IMR-90 (cell line): ENCODE measurements around the gene ATXN10. TPM values are rescaled to one million over a fixed set of nuclear protein-coding genes. Genes with fewer than 3 reads are reported as not detected.
A peak's percentile ranks its signal among the peaks of the same experiment; 100 is the strongest.

Experiments used
- ATAC-seq: fragments of 200-7000 bp; cut with Tn5 transposase; 2 replicates; pipeline ENCODE4 v1.9.1; 2020; ENCODE audit warnings: low read depth, mild to moderate bottlenecking, moderate library complexity
- BruUV-seq: library from RNA; stranded (reverse); fragments of 400-500 nt; replicated peaks from 2 replicates; lab custom pipeline; 2021; lab: Mats Ljungman, UMichigan
- CTCF ChIA-PET: fragments of 300-600 bp; formaldehyde crosslinking; extraction: SDS; loops from one replicate; lab custom pipeline; 2021; ENCODE audit warnings: antibody characterized with exemption; lab: Yijun Ruan, JAX
- POLR2A ChIA-PET: fragments of 300-600 bp; sonication (Branson Sonifier 250); formaldehyde crosslinking; loops from one replicate; lab custom pipeline; 2022; ENCODE audit warnings: antibody characterized with exemption; ENCODE audit not compliant: unreplicated experiment; lab: Charles Lee
- DNase-seq: peaks from one replicate; pipeline ENCODE4 v3.0.0; 2013
- H2AFZ ChIP-seq: replicated peaks from 2 replicates; pipeline ENCODE3; 2013; ENCODE audit warnings: low read length, mild to moderate bottlenecking; ENCODE audit not compliant: poor library complexity
- H2AK5ac ChIP-seq: 2 replicates; pipeline ENCODE4 v1.6.1; 2013; ENCODE audit warnings: low read depth, low read length, inconsistent platforms
- H2AK9ac ChIP-seq: replicated peaks from 2 replicates; pipeline ENCODE3; 2013; ENCODE audit warnings: mild to moderate bottlenecking, low read depth, low read length, moderate library complexity; ENCODE audit not compliant: poor library complexity
- H2BK120ac ChIP-seq: 2 replicates; pipeline ENCODE4 v1.6.1; 2013; ENCODE audit warnings: low read depth, low read length, inconsistent platforms
- H2BK15ac ChIP-seq: 3 replicates; pipeline ENCODE4 v1.6.1; 2013; ENCODE audit warnings: low read depth, low read length, inconsistent platforms
- H2BK20ac ChIP-seq: 2 replicates; pipeline ENCODE4 v1.6.1; 2013; ENCODE audit warnings: low read depth, mild to moderate bottlenecking, inconsistent platforms, low read length, moderate library complexity
- H2BK5ac ChIP-seq: 2 replicates; pipeline ENCODE4 v1.6.1; 2013; ENCODE audit warnings: mild to moderate bottlenecking, low read depth, low read length, inconsistent platforms; ENCODE audit not compliant: poor library complexity, severe bottlenecking
- H3K14ac ChIP-seq: replicated peaks from 2 replicates; pipeline ENCODE4 v1.6.1; 2013; ENCODE audit warnings: low read depth, low read length, inconsistent platforms
- H3K18ac ChIP-seq: 2 replicates; pipeline ENCODE4 v1.6.1; 2013; ENCODE audit warnings: low read depth, low read length, control low read depth
- H3K23ac ChIP-seq: 2 replicates; pipeline ENCODE4 v1.6.1; 2013; ENCODE audit warnings: low read depth, low read length, inconsistent platforms
- H3K27ac ChIP-seq: 2 replicates; pipeline ENCODE4 v1.5.1; 2013; ENCODE audit warnings: mild to moderate bottlenecking, control low read depth, low read length; ENCODE audit not compliant: insufficient read depth
- H3K27me3 ChIP-seq: 2 replicates; pipeline ENCODE4 v1.6.1; 2013; ENCODE audit warnings: low read length; ENCODE audit not compliant: control insufficient read depth, insufficient read depth
- H3K36me3 ChIP-seq: 2 replicates; pipeline ENCODE4 v1.6.1; 2013; ENCODE audit warnings: low read length, mixed read lengths; ENCODE audit not compliant: control insufficient read depth, insufficient read depth
- H3K4ac ChIP-seq: 2 replicates; pipeline ENCODE4 v1.6.1; 2013; ENCODE audit warnings: low read depth, low read length, inconsistent platforms
- H3K4me1 ChIP-seq: 2 replicates; pipeline ENCODE4 v1.6.1; 2013; ENCODE audit warnings: low read length, mixed read lengths; ENCODE audit not compliant: control insufficient read depth, insufficient read depth
- H3K4me2 ChIP-seq: 2 replicates; pipeline ENCODE4 v1.6.1; 2013; ENCODE audit warnings: low read depth, mild to moderate bottlenecking, control low read depth, low read length, moderate library complexity
- H3K4me3 ChIP-seq: 2 replicates; pipeline ENCODE4 v1.5.1; 2013; ENCODE audit warnings: low read depth, mild to moderate bottlenecking, control low read depth, low read length, moderate library complexity; ENCODE audit not compliant: insufficient read depth
- H3K56ac ChIP-seq: 2 replicates; pipeline ENCODE4 v1.6.1; 2013; ENCODE audit warnings: low read length, inconsistent platforms; ENCODE audit not compliant: insufficient read depth; ENCODE audit errors: extremely low read depth
- H3K79me1 ChIP-seq, 2 experiments: 2 replicates each; pipeline ENCODE4 v1.6.1; 2013; ENCODE audit warnings: low read length in 2 of 2, inconsistent platforms in 1 of 2, low read depth in 1 of 2
- H3K9ac ChIP-seq: 2 replicates; pipeline ENCODE4 v1.6.1; 2013; ENCODE audit warnings: low read depth, low read length, control low read depth
- H3K9me1 ChIP-seq: 2 replicates; pipeline ENCODE4 v1.6.1; 2013; ENCODE audit warnings: low read length, inconsistent platforms; ENCODE audit not compliant: insufficient read depth
- H3K9me3 ChIP-seq: 2 replicates; pipeline ENCODE4 v1.6.1; 2013; ENCODE audit warnings: low read length; ENCODE audit not compliant: control insufficient read depth, insufficient read depth
- H4K20me1 ChIP-seq: 2 replicates; pipeline ENCODE4 v1.6.1; 2013; ENCODE audit warnings: low read length, inconsistent platforms; ENCODE audit not compliant: insufficient read depth
- H4K5ac ChIP-seq: 2 replicates; pipeline ENCODE4 v1.6.1; 2013; ENCODE audit warnings: mild to moderate bottlenecking, low read depth, low read length, control low read depth
- H4K8ac ChIP-seq, 2 experiments: 2 replicates each; pipeline ENCODE4 v1.6.1; 2013; ENCODE audit warnings: low read depth in 2 of 2, low read length in 2 of 2, control low read depth in 1 of 2, inconsistent platforms in 1 of 2
- H4K91ac ChIP-seq: 2 replicates; pipeline ENCODE4 v1.6.1; 2013; ENCODE audit warnings: low read depth, low read length, inconsistent platforms; ENCODE audit not compliant: insufficient read depth
- FOS ChIP-seq: fragments of 150-350 bp; IDR thresholded peaks from 2 replicates; pipeline ENCODE4 v1.6.1; 2016; ENCODE audit warnings: low read depth, low read length
- MAFK ChIP-seq: IDR thresholded peaks from 2 replicates; pipeline ENCODE4 v1.6.1; 2012; ENCODE audit warnings: low read depth, low read length, improper control_type of control experiment
- NFE2L2 ChIP-seq: fragments of 150-350 bp; IDR thresholded peaks from 2 replicates; pipeline ENCODE4 v1.6.1; 2016; ENCODE audit warnings: low read depth, mild to moderate bottlenecking, low read length
- WGBS, 2 experiments: methylation state at CpG; one replicate each; pipeline versions ENCODE4 v1.1.5 to v1.1.7; 2013; ENCODE audit warnings: missing lambda C conversion rate in 2 of 2; ENCODE audit not compliant: insufficient read length in 1 of 2; ENCODE audit errors: extremely low coverage in 2 of 2; 5-methylcytosine and 5-hydroxymethylcytosine counted together
- dilution Hi-C: fragments of 300-500 bp; cut with HindIII; formaldehyde crosslinking; loops from one replicate; pipeline ENCODE4 v1.14.3; 2018; ENCODE audit warnings: low sequenced_read_pairs; ENCODE audit not compliant: unreplicated experiment
- in situ Hi-C: fragments of 300-500 bp; cut with MboI; formaldehyde crosslinking; loops from 3 replicates; pipeline ENCODE4 v1.14.3; 2019; ENCODE audit warnings: low sequenced_read_pairs, inconsistent platforms, mixed read lengths
- intact Hi-C: fragments of 100-400 bp; cut with micrococcal nuclease; formaldehyde crosslinking; loops from 2 replicates; pipeline ENCODE4 v1.10.0; 2022
- polyA plus RNA-seq, 3 experiments: library from polyadenylated mRNA; depleted of rRNA; stranded (reverse); fragments of >200 nt; gene quantifications; 2 replicates each; pipeline ENCODE4 v1.2.3, GENCODE V29; 2012; ENCODE audit warnings: low replicate concordance in 1 of 3
- total RNA-seq: library from RNA; depleted of rRNA; stranded (reverse); fragments of >200 nt; gene quantifications from 2 replicates; pipeline ENCODE4 v1.2.3, GENCODE V29; 2012

The ATXN10 gene
- total and polyA plus RNA-seq, 2 of the 4 experiments (the other 2 are of a cell fraction), result 116 to 231 TPM

- ChIA-PET CTCF (no interaction called here), POLR2A (no interaction called here)
- Histone ChIP-seq H3K18ac (no peak overlapping the region; the same call in 1 of the 2 replicates), H4K5ac (0 out of 2 replicates have a peak overlapping the region, but pooled peaks have one; percentile 43), H2BK5ac (no peak overlapping the region), H2AK5ac (0 out of 2 replicates have a peak overlapping the region, but pooled peaks have one; percentile 48), H3K4ac (no peak overlapping the region), H2BK120ac (no peak overlapping the region), H2BK20ac (no peak overlapping the region), H3K14ac (no peak overlapping the region), H2AFZ (no peak overlapping the region), H3K4me2 (no peak overlapping the region), H4K20me1 (peaks cover 32% of the 10 kb centered on the region; the same call in 1 of the 2 replicates), H2BK15ac (no peak overlapping the region), H3K27ac (no peak overlapping the region), H4K91ac (no peak overlapping the region), H3K27me3 (no peaks in the 10 kb centered on the region), H3K56ac (no peak overlapping the region), H3K23ac (peak overlapping the region; percentile 35; the same call in 1 of the 2 replicates), H3K9ac (no peak overlapping the region), H3K36me3 (peaks cover 15% of the 10 kb centered on the region), H3K9me3 (no peaks in the 10 kb centered on the region), H4K8ac (no peak overlapping the region; a peak in 1 of 4 replicates), H2AK9ac (no peak overlapping the region), H3K9me1 (peaks cover 19% of the 10 kb centered on the region), H3K4me1 (peaks cover 4% of the 10 kb centered on the region; the same call in 1 of the 2 replicates), H3K4me3 (no peak overlapping the region), H3K79me1 (peaks cover 36 to 73% of the 10 kb centered on the region in 2 experiments)
- ATAC-seq (no peak), DNase-seq (no peak)
- no TSS peak for BruUV-seq
- 94% methylated on average over 2 of the region's 5 CpGs; no CpG with 5 or more reads in 1 of the 2 experiments for WGBS, 2 experiments
- dilution Hi-C loops (no loop called here), in situ Hi-C loops (no loop called here), intact Hi-C loops (no loop called here)
- TF ChIP-seq NFE2L2, result peak; percentile 81
- peak; percentile 28; the same call in 1 of the 2 replicates for TF ChIP-seq MAFK
- no peak for TF ChIP-seq FOS
Observed at GRCh38 chr22:45720839-45721378, 49.3 kb downstream of the ATXN10 start.
